KMS-11 (cell line): ENCODE data around the gene CHM.

Experiments used
- H2AFZ ChIP-seq: fragments of 200-600 bp; sonication (generic); 2 replicates; pipeline ENCODE4 v1.6.1; 2016; ENCODE audit warnings: antibody characterized with exemption, mixed run types, low read depth
- H3K27ac ChIP-seq: fragments of 200-600 bp; sonication (generic); 2 replicates; pipeline ENCODE4 v1.6.1; 2016; ENCODE audit warnings: mild to moderate bottlenecking, mixed run types
- H3K27me3 ChIP-seq: fragments of 200-600 bp; sonication (generic); 2 replicates; pipeline ENCODE4 v1.6.1; 2017; ENCODE audit warnings: mild to moderate bottlenecking, low read depth, mixed run types, moderate library complexity; ENCODE audit not compliant: insufficient read depth
- H3K36me3 ChIP-seq: fragments of 200-600 bp; sonication (generic); 2 replicates; pipeline ENCODE4 v1.6.1; 2017; ENCODE audit warnings: mild to moderate bottlenecking, mixed run types; ENCODE audit not compliant: insufficient read depth
- H3K4me1 ChIP-seq: fragments of 200-600 bp; sonication (generic); 2 replicates; pipeline ENCODE4 v1.6.1; 2016; ENCODE audit warnings: mild to moderate bottlenecking, low read depth, mixed run types; ENCODE audit not compliant: poor library complexity, severe bottlenecking
- H3K4me2 ChIP-seq: fragments of 200-600 bp; sonication (generic); 2 replicates; pipeline ENCODE4 v1.7.0; 2016; ENCODE audit warnings: mild to moderate bottlenecking, mixed run types
- H3K4me3 ChIP-seq: fragments of 200-600 bp; sonication (generic); IDR thresholded peaks from 2 replicates; pipeline ENCODE4 v1.6.1; 2017; ENCODE audit warnings: low read depth, low read length, mixed read lengths; ENCODE audit not compliant: insufficient read depth
- H3K79me2 ChIP-seq: fragments of 200-600 bp; sonication (generic); 2 replicates; pipeline ENCODE4 v1.6.1; 2016; ENCODE audit warnings: low read depth, mixed run types; ENCODE audit not compliant: insufficient read depth
- H3K9ac ChIP-seq: fragments of 200-600 bp; sonication (generic); 2 replicates; pipeline ENCODE4 v1.6.1; 2016; ENCODE audit warnings: mild to moderate bottlenecking, mixed run types
- H4K20me1 ChIP-seq: fragments of 200-600 bp; sonication (generic); 2 replicates; pipeline ENCODE4 v1.6.1; 2016; ENCODE audit warnings: mild to moderate bottlenecking, mixed run types; ENCODE audit not compliant: insufficient read depth
- CTCF ChIP-seq: fragments of 200-600 bp; sonication (generic); conservative IDR thresholded peaks from 2 replicates; pipeline ENCODE4 v1.6.1; 2017; ENCODE audit warnings: low read depth, mild to moderate bottlenecking, antibody characterized with exemption, low read length, moderate library complexity, mixed read lengths

Gene CHM

GRCh38 chrX:86002076-86002896 lies 45.1 kb downstream of the CHM start:
- peak overlapping the region; percentile 75 for H3K27ac ChIP-seq
- no peaks in the 10 kb centered on the region for H3K27me3 ChIP-seq
- peaks cover 22% of the 10 kb centered on the region for H3K4me1 ChIP-seq
- no peaks in the 10 kb centered on the region for H3K79me2 ChIP-seq
- peak overlapping the region; percentile 27; the same call in 1 of the 2 replicates for H3K9ac ChIP-seq
- TF ChIP-seq CTCF: no peak
- peak overlapping the region; percentile 52 for H2AFZ ChIP-seq
- no peaks in the 10 kb centered on the region for H3K36me3 ChIP-seq
- H3K4me2 ChIP-seq: peak overlapping the region; percentile 56
- no peaks in the 10 kb centered on the region for H4K20me1 ChIP-seq
- no peak overlapping the region for H3K4me3 ChIP-seq

- Histone ChIP-seq H3K79me2 (no peaks in the 10 kb centered on the region; the same call in 1 of the 2 replicates), H3K27me3 (no peaks in the 10 kb centered on the region), H3K36me3 (no peaks in the 10 kb centered on the region), H3K4me1 (peaks cover 22% of the 10 kb centered on the region), H2AFZ (no peak overlapping the region), H3K9ac (no peak overlapping the region), H3K4me3 (no peak overlapping the region), H4K20me1 (no peaks in the 10 kb centered on the region), H3K4me2 (no peak overlapping the region), H3K27ac (no peak overlapping the region)
- no peak for TF ChIP-seq CTCF
These were observed 48.4 kb downstream of the CHM start for GRCh38 chrX:85998954-85999353.

- Histone ChIP-seq H4K20me1 (no peaks in the 10 kb centered on the region), H3K4me1 (peaks cover 6% of the 10 kb centered on the region), H2AFZ (no peak overlapping the region), H3K27ac (no peak overlapping the region), H3K36me3 (no peaks in the 10 kb centered on the region), H3K9ac (no peak overlapping the region), H3K4me2 (no peak overlapping the region), H3K27me3 (no peaks in the 10 kb centered on the region), H3K79me2 (no peaks in the 10 kb centered on the region; the same call in 1 of the 2 replicates), H3K4me3 (no peak overlapping the region)
- TF ChIP-seq CTCF: no peak
These were observed 50.8 kb downstream of the CHM start for GRCh38 chrX:85996555-85996954.

- Histone ChIP-seq H3K9ac (no peak overlapping the region), H3K27ac (no peak overlapping the region)
These were observed 51.7 kb downstream of the CHM start for GRCh38 chrX:85995641-85996040.

More at GRCh38 chrX:85995641-85996040, 51.7 kb downstream of the CHM start:
- Histone ChIP-seq H4K20me1 (no peaks in the 10 kb centered on the region), H2AFZ (no peak overlapping the region), H3K4me1 (no peaks in the 10 kb centered on the region), H3K4me2 (no peak overlapping the region), H3K4me3 (no peak overlapping the region), H3K27me3 (no peaks in the 10 kb centered on the region), H3K79me2 (no peaks in the 10 kb centered on the region; the same call in 1 of the 2 replicates), H3K36me3 (no peaks in the 10 kb centered on the region)
- TF ChIP-seq CTCF: no peak
